Hypothalamus (tissue), 51 donors: ENCODE measurements around the gene GCH1.
A peak's percentile ranks its signal among the peaks of the same experiment; 100 is the strongest.
"Not testable (repeated sequence)": the region's sequence is repeated elsewhere in the genome, so short reads cannot be mapped to it uniquely, and the experiment has no call there.

ENCODE experiments used
- DNase-seq, 51 donors: peaks; one replicate each; lab custom pipeline; 2025; lab: John Stamatoyannopoulos, UW

GCH1 gene, protein sequence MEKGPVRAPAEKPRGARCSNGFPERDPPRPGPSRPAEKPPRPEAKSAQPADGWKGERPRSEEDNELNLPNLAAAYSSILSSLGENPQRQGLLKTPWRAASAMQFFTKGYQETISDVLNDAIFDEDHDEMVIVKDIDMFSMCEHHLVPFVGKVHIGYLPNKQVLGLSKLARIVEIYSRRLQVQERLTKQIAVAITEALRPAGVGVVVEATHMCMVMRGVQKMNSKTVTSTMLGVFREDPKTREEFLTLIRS

DNA sequence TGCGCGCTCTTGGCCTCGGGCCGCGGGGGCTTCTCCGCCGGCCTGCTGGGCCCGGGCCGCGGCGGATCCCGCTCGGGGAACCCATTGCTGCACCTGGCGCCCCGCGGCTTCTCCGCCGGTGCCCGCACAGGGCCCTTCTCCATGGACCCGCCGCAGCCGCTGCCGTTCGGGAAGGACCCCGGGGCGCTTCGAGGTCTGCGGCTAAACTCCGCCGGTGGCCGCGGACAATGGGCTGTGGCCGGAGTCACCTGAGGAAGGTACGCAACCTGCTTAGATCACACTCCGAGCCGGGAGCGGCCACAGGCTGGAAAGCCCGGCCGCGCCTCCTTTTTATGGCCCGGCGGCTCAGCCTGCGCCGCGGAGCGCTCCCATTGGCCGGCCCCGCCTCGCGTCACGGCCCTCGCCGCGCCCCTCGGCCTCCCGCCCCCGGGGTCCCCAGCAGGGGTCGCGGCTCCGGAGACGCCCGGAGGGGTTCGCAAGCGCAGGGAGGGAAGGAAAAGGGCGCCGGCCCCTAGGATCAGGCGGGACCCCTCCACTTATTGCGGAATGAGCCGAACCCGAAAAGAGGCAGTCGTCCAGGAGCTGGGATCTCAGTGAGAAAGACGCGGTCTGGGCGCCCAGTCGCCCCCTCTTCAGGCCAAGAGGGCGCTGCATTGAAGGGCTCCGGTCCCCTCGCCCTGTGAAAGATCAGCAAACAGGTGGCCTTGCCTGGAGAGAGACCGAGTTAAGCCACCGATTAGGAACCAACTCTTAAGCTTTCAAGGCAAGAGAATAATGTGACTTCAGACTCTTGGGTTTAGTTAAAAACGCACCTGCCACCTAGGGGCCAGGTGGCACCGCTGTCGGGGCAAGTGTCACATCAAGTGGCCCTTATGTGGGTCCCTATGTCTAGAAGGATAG lies at the start of gene GCH1:
GCH1 (minus strand) TSS at position 306 of the 900 bp plus-strand sequence; CDS start at position 143, 163 bp downstream.
- DNase-seq, result peak in 43 of 51 donors; percentile 9 to 74 (median 38)

DNA sequence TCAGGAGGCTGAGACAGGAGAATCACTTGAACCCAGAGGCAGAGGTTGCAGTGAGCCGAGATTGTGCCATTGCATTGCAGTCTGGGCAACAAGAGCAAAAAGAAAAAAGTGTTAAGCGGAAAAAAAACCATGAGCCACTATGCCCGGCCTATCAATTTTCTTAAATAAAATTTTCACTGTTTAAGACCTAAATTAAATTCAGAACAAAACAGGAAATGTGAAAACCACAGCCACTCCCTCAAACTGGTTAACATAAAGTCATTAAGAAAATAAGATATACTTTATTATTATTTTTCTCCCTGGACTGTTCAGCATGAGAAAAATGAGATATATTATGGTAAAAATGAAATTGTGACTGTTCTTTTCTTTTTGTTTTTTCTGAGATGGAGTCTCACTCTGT lies 44.6 kb upstream of the GCH1 start:
- DNase-seq, result no peak

DNA sequence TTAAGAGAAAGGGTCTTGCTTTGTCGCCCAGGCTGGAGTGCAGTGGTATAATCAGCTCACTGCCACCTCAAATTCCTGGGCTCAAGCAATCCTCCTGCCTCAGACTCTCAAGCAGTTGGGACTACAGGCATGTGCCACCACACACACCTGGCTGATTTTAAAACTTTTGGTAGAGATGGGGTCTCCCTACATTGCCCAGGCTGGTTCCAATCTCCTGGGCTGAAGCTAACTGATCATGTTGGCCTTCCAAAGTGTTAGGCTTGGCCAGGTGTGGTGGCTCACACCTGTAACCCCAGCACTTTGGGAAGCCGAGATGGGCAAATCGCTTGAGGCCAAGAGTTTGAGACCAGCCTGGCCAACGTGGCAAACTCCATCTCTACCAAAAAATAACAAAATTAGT lies 43.9 kb upstream of the GCH1 start:
- no peak for DNase-seq

DNA sequence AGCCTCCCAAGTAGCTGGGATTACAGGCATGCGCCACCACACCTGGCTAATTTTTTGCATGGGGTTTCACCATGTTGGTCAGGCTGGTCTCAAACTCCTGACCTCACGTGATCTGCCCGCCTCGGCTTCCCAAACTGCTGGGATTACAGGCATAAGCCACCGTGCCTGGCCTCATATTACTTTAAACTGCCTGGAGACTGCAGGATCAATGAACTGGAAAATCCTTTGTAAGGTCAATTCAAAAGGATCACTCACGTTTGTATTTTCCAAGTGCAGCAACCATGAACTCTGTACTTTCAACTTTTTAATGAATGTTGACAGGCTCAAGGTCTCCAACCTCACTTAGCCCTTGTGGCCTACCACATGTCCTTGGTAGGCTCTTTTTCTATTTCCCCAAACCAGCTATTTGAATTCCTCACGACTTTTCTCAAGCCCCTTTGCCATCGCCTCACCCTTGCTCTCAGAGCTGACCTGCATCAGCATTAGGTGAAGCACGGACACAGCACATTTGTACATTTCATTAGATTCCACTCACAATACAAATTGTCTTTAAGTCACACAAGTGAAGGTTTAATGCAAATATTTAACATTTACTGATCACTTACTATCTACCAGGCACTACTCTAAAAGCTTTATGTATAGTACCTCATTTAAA lies 42.2 kb upstream of the GCH1 start:
- no peak for DNase-seq

DNA sequence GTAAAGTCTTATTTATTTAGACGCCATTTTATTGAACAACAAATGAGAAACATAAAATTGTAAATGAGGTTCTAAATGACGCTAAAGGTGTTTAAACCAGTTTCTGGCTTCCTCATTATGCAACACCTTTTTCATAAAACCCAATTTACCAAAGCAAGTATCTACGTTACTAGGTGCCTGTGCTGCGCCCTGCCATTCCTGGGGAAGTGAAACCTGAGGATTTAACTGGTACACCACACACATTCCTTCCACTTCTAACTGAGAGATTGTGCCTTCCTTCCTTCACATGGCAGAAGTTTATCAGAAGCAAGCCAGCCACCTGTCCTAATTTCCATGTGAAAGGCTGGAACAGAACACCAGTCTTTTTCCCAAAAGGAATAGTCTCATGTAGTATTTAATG lies 40.3 kb upstream of the GCH1 start:
- peak in 1 of 51 donors; percentile 0 for DNase-seq

DNA sequence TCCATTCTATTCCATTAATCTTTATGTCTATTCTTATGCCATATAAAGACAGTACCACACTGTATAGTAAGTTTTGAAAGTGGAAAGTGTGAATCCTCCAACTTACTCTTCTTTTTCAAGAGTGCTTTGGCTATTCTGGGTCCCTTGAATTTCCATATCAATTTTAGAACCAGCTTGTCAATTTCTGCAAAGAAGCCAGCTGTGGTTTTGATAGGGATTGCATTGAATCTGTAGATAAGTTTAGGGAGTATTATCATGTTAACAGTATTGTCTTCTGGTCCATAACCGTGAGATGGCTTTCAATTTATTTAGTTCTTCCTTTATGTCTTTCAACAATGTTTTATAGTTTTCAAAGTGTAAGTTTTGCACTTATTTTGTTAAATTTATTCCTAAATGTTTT lies 34.2 kb upstream of the GCH1 start:
- DNase-seq, result no peak

DNA sequence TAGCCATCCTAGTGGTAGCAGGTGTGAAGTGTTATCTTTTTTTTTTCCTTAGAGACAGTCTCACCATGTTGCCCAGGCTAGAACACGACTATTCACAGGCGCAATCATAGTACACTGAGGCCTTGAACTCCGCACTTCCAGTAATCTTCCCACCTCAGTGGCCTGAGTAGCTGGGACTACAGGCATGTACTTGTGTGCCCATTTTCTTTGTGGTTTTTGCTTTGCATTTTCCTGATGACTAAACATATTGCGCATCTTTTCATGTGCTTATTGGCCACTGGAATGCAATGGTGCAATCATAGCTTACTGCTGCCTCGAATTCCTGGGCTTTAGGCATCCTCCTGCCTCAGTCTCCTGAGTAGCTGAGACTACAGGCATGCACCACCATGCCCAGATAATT lies 33.3 kb upstream of the GCH1 start:
- no peak for DNase-seq

DNA sequence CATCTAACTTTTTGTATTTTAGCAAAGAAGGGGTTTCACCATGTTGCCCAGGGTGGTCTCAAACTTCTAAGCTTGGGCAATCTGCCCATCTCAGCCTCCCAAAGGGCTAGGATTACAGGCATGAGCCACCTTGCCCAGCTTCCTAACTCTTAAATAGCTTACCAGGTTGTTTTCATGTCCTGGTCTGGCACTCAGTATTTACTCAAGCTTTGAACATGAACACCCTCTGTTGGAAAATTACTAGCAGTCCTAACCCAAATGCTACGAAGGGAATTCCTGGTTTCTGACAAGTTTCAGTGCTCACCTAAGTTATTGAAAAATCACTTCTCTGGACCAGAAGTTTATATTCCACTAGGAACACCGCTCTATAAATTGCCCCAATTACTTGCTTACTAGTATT lies 32.5 kb upstream of the GCH1 start:
- DNase-seq, result no peak

DNA sequence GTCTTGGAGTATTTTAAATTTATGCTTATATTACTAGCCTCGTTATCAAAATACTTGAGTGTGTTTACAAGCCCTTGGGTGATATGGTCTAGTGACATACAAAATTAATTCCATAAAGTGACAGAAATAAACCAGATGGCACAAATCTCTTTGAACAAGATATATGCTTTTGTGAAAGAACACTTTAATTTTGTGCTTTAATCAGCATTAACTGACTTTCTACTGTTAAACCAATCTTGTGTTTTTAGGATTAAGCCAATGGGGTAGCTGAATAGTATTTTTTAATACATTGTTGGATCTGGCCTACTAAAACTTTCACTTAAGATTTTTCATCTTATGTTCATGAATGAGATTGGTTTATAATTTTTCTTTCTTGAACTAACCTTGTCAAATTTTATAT lies 30.4 kb upstream of the GCH1 start:
- DNase-seq, result no peak

DNA sequence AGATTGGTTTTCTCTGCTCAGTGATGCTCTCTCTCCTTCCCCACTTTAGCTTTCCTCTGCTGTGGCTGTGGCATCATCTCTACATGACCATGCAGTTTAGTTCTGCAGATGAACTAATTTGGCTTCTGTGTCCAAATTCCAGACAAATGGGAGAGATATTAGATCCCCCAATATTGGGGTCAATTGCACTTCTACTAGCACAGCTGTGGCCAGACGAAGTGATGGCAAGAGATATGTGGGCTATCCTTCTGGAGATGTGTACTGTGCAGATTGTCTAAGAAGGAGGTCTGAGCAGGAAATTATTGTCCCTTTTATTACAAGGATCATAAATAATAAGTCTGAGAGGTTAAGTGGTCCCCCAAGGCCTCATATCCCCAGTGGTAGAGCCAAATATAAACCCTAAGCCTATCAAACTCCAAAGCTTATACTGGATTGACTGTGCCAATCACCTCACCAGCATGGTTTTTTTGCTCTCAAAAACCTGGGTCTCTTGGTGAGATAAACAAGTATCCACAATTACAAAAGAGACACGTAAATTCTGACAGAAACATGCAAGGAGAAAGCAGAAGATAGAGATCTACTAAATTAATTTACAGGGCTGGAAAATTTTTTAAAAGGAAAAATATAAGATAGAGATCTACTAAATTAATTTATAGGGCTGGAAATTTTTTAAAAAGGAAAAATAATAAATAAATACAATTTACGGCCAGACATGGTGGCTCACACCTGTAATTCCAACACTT lies 29.1 kb upstream of the GCH1 start:
- no peak for DNase-seq

DNA sequence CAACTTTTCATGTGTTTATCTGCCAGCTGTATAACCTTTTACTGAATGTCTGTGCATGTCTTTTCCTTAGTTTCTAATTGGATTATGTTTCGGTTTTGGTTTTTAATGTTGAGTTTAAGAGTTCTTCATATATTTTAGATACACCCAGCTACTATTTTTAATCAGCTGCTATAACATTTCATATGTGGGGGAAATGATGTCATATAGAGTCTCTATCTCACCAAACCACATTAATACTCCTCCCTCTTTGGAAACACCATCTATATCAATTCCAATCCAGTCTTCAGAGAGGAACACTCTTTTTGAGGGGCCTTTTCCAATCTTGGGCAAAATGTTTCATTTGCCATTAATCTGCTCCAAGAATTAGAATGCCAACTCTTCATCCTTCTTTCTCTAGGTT lies 28.5 kb upstream of the GCH1 start:
- DNase-seq, result no peak

DNA sequence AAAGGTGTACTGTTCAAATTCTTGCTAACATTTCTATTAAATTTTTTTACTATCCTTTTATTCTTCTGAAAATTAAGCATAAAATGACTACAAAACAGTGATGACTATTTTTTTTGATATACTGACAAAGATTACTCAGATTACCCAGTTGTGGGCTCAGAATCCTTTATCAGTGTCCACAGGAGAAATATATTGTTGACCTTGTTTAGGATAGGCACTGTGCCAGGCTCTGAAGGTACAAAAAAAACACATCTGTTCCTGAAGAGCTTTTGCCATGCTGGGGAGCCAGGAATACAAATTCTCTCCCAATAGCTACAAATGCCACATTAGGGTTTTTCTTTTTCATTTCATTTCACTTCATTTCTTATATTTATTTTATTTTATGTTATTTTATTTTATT lies 26.9 kb upstream of the GCH1 start:
- DNase-seq, result no peak

DNA sequence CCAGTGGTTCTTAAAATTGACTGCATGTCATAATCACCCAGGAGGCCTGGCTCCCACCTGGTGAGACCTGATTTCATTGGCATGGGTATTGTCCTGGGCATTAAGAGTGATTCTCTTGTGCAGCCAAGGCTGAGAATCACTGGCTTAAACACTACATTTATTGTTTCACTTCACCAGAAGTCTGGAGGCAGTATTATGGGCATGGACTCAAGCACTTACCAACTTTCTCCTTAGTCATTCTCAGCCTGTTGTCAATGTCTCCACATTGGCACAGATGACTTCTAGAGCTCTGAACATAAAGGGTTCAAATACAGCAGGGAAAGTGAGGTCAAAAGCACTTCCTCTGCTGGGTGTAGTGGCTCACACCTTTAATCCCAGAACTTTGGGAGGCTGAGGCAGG lies 25.6 kb upstream of the GCH1 start:
- DNase-seq, result no peak

DNA sequence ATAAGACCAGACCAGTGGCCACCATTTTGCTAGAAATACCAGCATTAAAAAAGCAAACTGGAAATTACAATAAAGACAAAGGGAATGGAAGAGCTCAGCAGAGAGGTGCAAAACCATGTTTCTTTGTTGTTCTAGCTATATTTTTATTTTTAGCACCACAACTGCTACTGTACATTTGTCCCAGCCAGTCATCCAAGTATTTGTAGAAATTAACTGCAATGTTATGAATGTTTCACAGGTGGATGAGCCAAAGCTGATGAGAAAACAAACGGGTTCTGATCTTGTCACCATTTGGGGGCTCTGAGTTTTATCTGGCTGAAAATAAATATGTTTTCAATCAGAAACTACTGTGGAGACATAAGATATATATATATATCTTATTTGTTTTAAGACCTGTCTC lies 24.9 kb upstream of the GCH1 start:
- DNase-seq, result no peak

DNA sequence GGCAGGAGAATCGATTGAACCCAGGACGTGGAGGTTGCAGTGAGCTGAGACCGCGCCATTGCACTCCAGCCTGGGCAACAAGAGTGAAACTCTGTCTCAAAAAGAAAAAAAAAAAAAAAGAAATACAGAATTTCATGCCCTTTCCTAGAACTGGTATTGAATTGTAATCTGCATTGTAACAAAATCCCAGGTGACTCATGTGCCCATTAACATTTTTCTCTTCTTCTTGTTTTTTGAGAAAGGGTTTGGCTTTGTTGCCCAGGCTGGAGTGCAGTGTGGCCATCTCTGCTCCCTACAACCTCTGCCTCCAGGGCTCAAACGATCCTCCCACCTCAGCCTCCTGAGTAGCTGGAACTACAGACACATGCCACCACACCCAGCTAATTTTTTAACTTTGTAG lies 23.9 kb upstream of the GCH1 start:
- not testable (repeated sequence) for DNase-seq

DNA sequence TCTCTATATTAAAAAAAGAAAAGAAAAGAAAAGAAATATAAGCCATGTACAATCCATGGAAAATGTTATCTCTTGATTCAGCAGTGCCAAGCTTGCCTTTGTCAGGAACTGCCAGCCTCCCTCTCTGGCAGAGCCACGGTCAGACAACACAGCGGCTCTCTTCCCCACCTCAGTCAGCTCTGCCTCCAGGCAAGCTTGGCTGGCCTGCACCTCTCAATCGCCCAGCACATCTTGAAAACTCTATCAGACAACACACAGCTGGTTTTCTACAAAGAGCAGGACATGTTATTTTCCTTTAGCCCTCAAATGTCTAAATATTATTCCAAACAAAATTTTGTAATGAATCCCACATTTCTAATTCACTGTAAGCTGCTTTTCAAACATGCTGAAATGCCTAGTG lies 20.0 kb upstream of the GCH1 start:
- no peak for DNase-seq

DNA sequence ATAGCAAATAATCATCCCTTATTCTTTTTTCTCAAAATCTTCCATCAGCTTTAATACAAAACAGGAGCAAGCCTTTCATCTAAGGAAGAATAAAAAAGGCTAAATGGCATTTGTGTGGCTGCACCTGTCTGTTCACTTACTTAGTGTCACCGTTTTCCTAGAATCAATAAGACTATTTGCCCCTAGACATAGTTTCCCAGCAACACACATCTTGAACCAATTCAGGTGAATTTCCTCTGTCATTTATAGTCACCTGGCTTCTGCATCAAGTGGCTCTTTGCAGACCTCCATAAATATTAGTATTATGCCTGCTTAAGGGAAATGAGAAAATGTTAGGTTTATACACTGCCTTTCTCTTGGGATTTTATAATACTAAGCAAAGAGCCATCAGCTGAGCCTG lies 17.4 kb upstream of the GCH1 start:
- no peak for DNase-seq

DNA sequence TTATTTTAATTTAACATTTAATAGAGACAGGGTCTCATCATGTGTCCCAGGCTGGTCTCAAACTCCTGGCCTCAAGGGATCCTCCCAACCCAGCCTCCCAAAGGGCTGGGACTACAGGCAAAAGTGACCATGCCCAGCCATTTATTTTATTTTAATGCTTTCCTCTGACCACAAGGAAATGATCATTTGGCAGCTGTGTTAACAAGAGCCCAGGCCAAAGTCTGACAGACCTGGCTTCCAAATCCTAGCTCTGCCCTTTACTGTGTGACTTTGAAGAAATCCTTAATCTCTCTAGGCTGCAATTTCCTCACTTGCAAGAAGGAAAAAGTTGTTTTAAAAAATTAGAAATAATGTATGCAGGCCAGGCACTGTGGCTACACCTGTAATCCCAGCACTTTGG lies 16.7 kb upstream of the GCH1 start:
- no peak for DNase-seq

DNA sequence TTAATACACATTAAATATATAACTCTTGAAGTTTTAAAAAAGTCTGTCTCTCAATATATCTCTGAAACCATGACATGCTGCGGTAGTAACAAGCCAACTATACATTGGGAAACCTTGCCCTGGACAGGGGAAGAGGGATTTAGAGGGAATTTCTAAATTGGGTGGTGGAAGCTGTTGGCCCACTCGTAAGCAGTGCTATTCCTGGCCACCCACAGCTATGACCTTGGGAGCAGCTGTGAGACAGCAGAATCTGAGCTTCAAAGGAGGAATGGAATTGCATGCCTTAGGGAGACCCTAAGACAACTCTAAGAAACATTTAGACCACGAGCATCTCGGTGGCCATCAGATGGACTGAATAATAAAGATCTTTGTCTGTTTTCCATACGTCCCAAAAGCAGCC lies 15.8 kb upstream of the GCH1 start:
- no peak for DNase-seq

DNA sequence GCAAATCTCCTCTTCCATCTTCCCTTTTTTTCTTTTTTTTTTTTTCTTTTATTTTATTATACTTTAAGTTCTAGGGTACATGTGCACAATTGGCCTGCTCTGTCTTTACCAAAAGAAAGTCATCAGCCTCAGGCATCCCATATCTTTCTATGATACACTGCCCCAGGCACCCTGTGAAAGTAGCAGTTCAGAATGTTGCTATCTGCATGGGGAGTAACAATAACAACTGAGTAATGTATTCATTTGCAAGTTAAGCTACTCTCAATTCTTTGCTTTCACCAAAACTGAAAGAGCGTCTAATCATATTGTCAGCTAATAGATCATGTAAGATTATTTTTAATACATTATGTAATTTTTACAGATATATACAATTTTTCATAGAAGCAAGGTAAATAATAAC lies 13.5 kb upstream of the GCH1 start:
- DNase-seq, result no peak
